ENCODE measurements around the gene POGK. TPM values are rescaled to one million over a fixed set of nuclear protein-coding genes. Genes with fewer than 3 reads are reported as not detected.

The POGK gene
- total RNA-seq, 1 donor from 2014 or later: 33.0 TPM

- DNase-seq (ENCODE audit: extremely low spot score, unreplicated experiment): no peak
- H3K27ac Mint-ChIP-seq (ENCODE audit: unreplicated experiment): no peak overlapping the region
- no peak for TF ChIP-seq CTCF (IDR thresholded peaks at IDR 0.05)
- no peak overlapping the region for H3K4me3 Mint-ChIP-seq (ENCODE audit: unreplicated experiment)
- peaks cover 38% of the 10 kb centered on the region for H3K27me3 Mint-ChIP-seq (ENCODE audit: unreplicated experiment)
- peaks cover 11% of the 10 kb centered on the region for H3K36me3 Mint-ChIP-seq (ENCODE audit: unreplicated experiment)
- peaks cover 4% of the 10 kb centered on the region for H3K9me3 Mint-ChIP-seq (ENCODE audit: unreplicated experiment)
- peaks cover 24% of the 10 kb centered on the region for H3K4me1 Mint-ChIP-seq (ENCODE audit: unreplicated experiment)
Observed at GRCh38 chr1:166836733-166837132, 2.5 kb upstream of the POGK start.

- peaks cover 23% of the 10 kb centered on the region for H3K36me3 Mint-ChIP-seq (ENCODE audit: unreplicated experiment)
- peak overlapping the region; percentile 62 for H3K27ac Mint-ChIP-seq (ENCODE audit: unreplicated experiment)
- peaks cover 13% of the 10 kb centered on the region for H3K27me3 Mint-ChIP-seq (ENCODE audit: unreplicated experiment)
- peak; percentile 27 for TF ChIP-seq CTCF (IDR thresholded peaks at IDR 0.05)
- DNase-seq (ENCODE audit: extremely low spot score, unreplicated experiment): no peak
- H3K4me1 Mint-ChIP-seq (ENCODE audit: unreplicated experiment): peaks cover 24% of the 10 kb centered on the region
- H3K9me3 Mint-ChIP-seq (ENCODE audit: unreplicated experiment): no peaks in the 10 kb centered on the region
- peak overlapping the region; percentile 82 for H3K4me3 Mint-ChIP-seq (ENCODE audit: unreplicated experiment)
Observed at GRCh38 chr1:166839600-166840308, 479 bp downstream of the POGK start.

- Mint-ChIP-seq H3K36me3 (ENCODE audit: unreplicated experiment) (peaks cover 24% of the 10 kb centered on the region), H3K4me1 (ENCODE audit: unreplicated experiment) (peaks cover 24% of the 10 kb centered on the region), H3K27me3 (ENCODE audit: unreplicated experiment) (peaks cover 6% of the 10 kb centered on the region), H3K4me3 (ENCODE audit: unreplicated experiment) (peak overlapping the region; percentile 82), H3K27ac (ENCODE audit: unreplicated experiment) (peak overlapping the region; percentile 62), H3K9me3 (ENCODE audit: unreplicated experiment) (no peaks in the 10 kb centered on the region)
- peak; percentile 70 for DNase-seq (ENCODE audit: extremely low spot score, unreplicated experiment)
- TF ChIP-seq CTCF (IDR thresholded peaks at IDR 0.05): no peak
Observed at GRCh38 chr1:166840309-166841274, 1.3 kb downstream of the POGK start.

- H3K4me1 Mint-ChIP-seq (ENCODE audit: unreplicated experiment): peaks cover 22% of the 10 kb centered on the region
- H3K27ac Mint-ChIP-seq (ENCODE audit: unreplicated experiment): peak overlapping the region; percentile 34
- peaks cover 44% of the 10 kb centered on the region for H3K36me3 Mint-ChIP-seq (ENCODE audit: unreplicated experiment)
- no peaks in the 10 kb centered on the region for H3K9me3 Mint-ChIP-seq (ENCODE audit: unreplicated experiment)
- peak; percentile 49 for DNase-seq (ENCODE audit: extremely low spot score, unreplicated experiment)
- no peaks in the 10 kb centered on the region for H3K27me3 Mint-ChIP-seq (ENCODE audit: unreplicated experiment)
- TF ChIP-seq CTCF (IDR thresholded peaks at IDR 0.05): no peak
- no peak overlapping the region for H3K4me3 Mint-ChIP-seq (ENCODE audit: unreplicated experiment)
Observed at GRCh38 chr1:166843322-166843721, 4.0 kb downstream of the POGK start.
